Progenitor cell of endocrine pancreas (in vitro differentiated cells): ENCODE results near the gene DRC7. TPM values are rescaled to one million over a fixed set of nuclear protein-coding genes. Genes with fewer than 3 reads are reported as not detected.

Experiments used
- DNase-seq: peaks from one replicate; pipeline ENCODE4 v3.0.0; 2021; ENCODE audit warnings: low spot score; ENCODE audit not compliant: unreplicated experiment
- H3K27ac Mint-ChIP-seq: 2 replicates; pipeline ENCODE4 v1.8.0; 2021; ENCODE audit warnings: mild to moderate bottlenecking, moderate library complexity, mixed read lengths
- H3K27me3 Mint-ChIP-seq: 2 replicates; pipeline ENCODE4 v1.8.0; 2021; ENCODE audit warnings: mixed read lengths
- H3K36me3 Mint-ChIP-seq: 2 replicates; pipeline ENCODE4 v1.8.0; 2022; ENCODE audit warnings: mixed read lengths; ENCODE audit not compliant: insufficient read depth
- H3K4me1 Mint-ChIP-seq: 2 replicates; pipeline ENCODE4 v1.8.0; 2021; ENCODE audit warnings: low read depth, mixed read lengths
- H3K4me3 Mint-ChIP-seq: 2 replicates; pipeline ENCODE4 v1.8.0; 2021; ENCODE audit warnings: low read depth, mild to moderate bottlenecking, moderate library complexity, mixed read lengths
- H3K9me3 Mint-ChIP-seq: 2 replicates; pipeline ENCODE4 v1.8.0; 2021; ENCODE audit warnings: low read depth, mixed read lengths
- CTCF ChIP-seq: fragments of 200-600 bp; sonication (generic); IDR thresholded peaks from one replicate; pipeline ENCODE4 v1.5.0; 2021; ENCODE audit warnings: antibody characterized with exemption, mild to moderate bottlenecking; ENCODE audit not compliant: unreplicated experiment
- total RNA-seq: library from RNA; stranded (reverse); gene quantifications from 2 replicates; pipeline ENCODE4 v1.2.1, GENCODE V29; 2021

Gene DRC7
- total RNA-seq, 1 donor from 2014 or later = 6.8 TPM

DNA sequence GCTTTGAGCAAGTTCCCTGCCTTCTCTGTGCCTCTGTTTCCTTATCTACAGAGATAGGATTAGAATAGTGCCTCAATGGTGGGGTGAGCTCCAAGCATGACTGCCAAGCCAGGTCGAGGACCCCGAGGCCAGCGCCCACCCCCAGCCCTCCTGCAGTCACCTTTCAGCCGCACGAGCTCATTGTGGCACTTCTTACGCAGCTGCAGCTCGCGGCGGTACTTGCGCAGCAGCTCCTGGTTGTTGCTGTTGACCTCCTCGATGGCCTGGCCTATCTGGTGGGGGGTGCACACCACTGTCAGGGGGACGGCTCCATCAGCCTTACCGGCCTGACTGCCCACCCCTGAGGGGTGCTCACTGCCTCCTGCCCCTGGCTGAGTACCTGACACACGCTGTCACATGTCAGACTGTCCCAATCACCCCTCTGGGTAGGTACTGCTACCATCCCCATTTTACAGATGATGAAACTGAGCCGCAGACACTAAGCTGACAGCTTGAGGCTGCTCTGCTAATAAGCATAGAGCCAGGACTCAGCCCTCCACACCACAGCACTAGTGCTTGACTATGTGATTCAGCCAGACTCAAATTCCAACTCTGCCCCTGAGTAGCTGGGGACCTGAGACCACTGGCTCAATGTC, 72.2 kb downstream of the DRC7 start:
- no peak overlapping the region for H3K27ac Mint-ChIP-seq
- no peak for DNase-seq
- peaks cover 5% of the 10 kb centered on the region for H3K36me3 Mint-ChIP-seq
- no peak overlapping the region for H3K4me3 Mint-ChIP-seq
- no peaks in the 10 kb centered on the region for H3K27me3 Mint-ChIP-seq
- no peaks in the 10 kb centered on the region for H3K9me3 Mint-ChIP-seq
- TF ChIP-seq CTCF = no peak
- no peaks in the 10 kb centered on the region for H3K4me1 Mint-ChIP-seq

GRCh38 chr16:57769541-57770145, 75.0 kb downstream of the DRC7 start:
- H3K36me3 Mint-ChIP-seq = peaks cover 5% of the 10 kb centered on the region
- H3K4me1 Mint-ChIP-seq = peaks cover 5% of the 10 kb centered on the region
- TF ChIP-seq CTCF = no peak
- no peak overlapping the region for H3K27ac Mint-ChIP-seq
- H3K4me3 Mint-ChIP-seq = no peak overlapping the region
- no peaks in the 10 kb centered on the region for H3K27me3 Mint-ChIP-seq
- no peaks in the 10 kb centered on the region for H3K9me3 Mint-ChIP-seq
- DNase-seq = no peak

DNA sequence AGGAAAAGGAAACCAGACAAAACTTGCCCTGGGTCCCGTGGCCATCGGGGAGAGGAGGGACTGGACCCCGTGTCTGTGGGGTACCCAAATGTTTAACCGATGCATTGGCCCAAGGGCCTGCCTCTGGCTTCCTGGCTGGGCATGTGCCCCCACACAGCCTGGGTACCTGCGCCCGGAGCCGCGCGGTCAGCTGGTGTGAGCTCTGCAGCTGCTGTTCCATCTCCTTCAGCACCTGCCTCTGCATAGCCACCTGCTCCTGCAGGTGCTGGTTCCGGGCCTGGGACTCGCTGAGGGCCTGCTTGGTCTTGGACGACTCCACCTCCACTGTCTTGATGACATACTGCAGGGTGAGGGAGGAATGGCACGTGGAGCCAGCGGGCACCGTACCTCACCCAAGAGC, 75.8 kb downstream of the DRC7 start:
- Mint-ChIP-seq H3K27ac (no peak overlapping the region), H3K4me3 (no peak overlapping the region), H3K9me3 (no peaks in the 10 kb centered on the region), H3K27me3 (no peaks in the 10 kb centered on the region), H3K4me1 (peaks cover 7% of the 10 kb centered on the region), H3K36me3 (peaks cover 4% of the 10 kb centered on the region)
- DNase-seq = no peak
- TF ChIP-seq CTCF = no peak

DNA sequence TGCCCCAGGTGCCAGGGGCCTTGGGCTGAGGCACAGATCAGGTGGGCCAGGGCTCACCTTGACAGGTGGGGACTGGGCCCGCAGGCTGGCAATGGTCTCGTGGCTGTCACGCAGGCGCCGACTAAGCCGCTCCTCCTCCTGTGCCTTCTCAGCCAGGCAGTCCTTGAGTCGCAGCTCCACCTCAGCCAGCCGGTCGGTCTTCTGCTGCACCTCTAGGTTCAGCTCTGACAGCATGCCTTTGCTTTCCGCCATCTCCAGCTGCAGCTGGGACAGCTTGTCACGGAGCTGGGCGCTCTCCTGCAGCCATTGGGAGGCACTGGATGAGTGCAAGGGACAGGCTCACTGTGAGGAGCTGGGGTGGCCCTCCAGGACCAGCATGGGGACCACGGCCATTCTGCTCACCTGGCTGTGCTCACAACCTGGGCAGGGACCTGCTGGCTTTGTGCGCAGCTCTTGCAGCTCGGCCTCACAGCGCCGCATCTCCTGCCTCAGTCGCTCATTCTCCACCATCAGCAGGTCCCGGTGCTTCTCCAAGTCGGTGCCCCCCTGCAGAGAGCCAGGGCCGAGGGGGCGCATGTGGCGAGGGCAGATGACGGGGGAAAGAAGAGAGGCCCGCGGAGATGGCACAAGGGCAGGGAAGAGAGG, 76.7 kb downstream of the DRC7 start:
- Mint-ChIP-seq H3K27me3 (peaks cover 3% of the 10 kb centered on the region), H3K4me1 (peaks cover 10% of the 10 kb centered on the region), H3K36me3 (peaks cover 4% of the 10 kb centered on the region), H3K9me3 (no peaks in the 10 kb centered on the region), H3K4me3 (no peak overlapping the region), H3K27ac (no peak overlapping the region)
- DNase-seq = no peak
- no peak for TF ChIP-seq CTCF

DNA sequence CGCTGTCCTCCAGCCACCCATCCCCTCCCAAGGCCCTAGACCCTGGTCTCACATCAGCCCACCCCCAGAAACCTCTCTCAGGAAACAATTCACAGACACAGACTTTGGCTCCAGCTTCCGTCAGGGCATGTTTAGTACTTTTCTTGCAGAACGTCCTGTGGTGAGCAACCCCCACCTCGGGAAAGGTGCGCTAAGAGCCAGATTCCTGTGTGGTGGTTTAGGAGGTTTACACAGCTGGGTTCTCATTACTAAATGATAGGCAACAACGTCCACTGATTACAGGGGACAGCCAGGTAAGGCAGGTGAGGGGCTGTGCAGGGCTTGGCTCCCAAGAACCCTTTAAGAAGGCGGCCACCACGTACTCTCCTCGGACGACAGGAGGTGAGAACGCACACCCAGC, 78.4 kb downstream of the DRC7 start:
- no peak overlapping the region for H3K4me3 Mint-ChIP-seq
- peaks cover 5% of the 10 kb centered on the region for H3K27me3 Mint-ChIP-seq
- TF ChIP-seq CTCF = no peak
- H3K4me1 Mint-ChIP-seq = peaks cover 10% of the 10 kb centered on the region
- no peak for DNase-seq
- H3K27ac Mint-ChIP-seq = peak overlapping the region; percentile 74
- no peaks in the 10 kb centered on the region for H3K9me3 Mint-ChIP-seq
- H3K36me3 Mint-ChIP-seq = peaks cover 4% of the 10 kb centered on the region
